DND-41 (cell line): ENCODE data around the gene CRYGB.
"Not testable (repeated sequence)": the region's sequence is repeated elsewhere in the genome, so short reads cannot be mapped to it uniquely, and the experiment has no call there.

Experiments used
- ATAC-seq: fragments of 200-7000 bp; cut with Tn5 transposase; 3 replicates; pipeline ENCODE4 v1.9.1; 2021; ENCODE audit warnings: low read depth; ENCODE audit not compliant: insufficient read depth
- DNase-seq: peaks from one replicate; pipeline ENCODE4 v3.0.0-alpha.2; 2020
- H2AFZ ChIP-seq: 2 replicates; pipeline ENCODE4 v1.6.0; 2012; ENCODE audit warnings: low read depth, low read length
- H3K27ac ChIP-seq: 2 replicates; pipeline ENCODE4 v1.5.1; 2012; ENCODE audit warnings: low read length, inconsistent platforms
- H3K27me3 ChIP-seq: fragments of 200-600 bp; sonication (generic); 2 replicates; pipeline ENCODE4 v1.6.0; 2012; ENCODE audit warnings: low read length, mild to moderate bottlenecking, inconsistent platforms; ENCODE audit not compliant: insufficient read depth, poor library complexity
- H3K36me3 ChIP-seq: 2 replicates; pipeline ENCODE4 v1.5.1; 2012; ENCODE audit warnings: low read length, inconsistent platforms; ENCODE audit not compliant: insufficient read depth
- H3K4me1 ChIP-seq: 2 replicates; pipeline ENCODE4 v1.5.1; 2012; ENCODE audit warnings: mild to moderate bottlenecking, low read length; ENCODE audit not compliant: insufficient read depth
- H3K4me2 ChIP-seq: 2 replicates; pipeline ENCODE4 v1.6.0; 2012; ENCODE audit warnings: mild to moderate bottlenecking, moderate library complexity, low read length, inconsistent platforms; ENCODE audit not compliant: insufficient read depth
- H3K4me3 ChIP-seq, 2 experiments: fragments of 200-600 bp in 1 of 2; shearing (Covaris generic) in 1 of 2; 2 replicates each; pipeline ENCODE4 v1.5.1; 2012 to 2016; ENCODE audit warnings: inconsistent platforms in 2 of 2, low read length in 2 of 2, mild to moderate bottlenecking in 2 of 2, low read depth in 1 of 2, moderate library complexity in 1 of 2
- H3K79me2 ChIP-seq: 2 replicates; pipeline ENCODE4 v1.6.0; 2012; ENCODE audit warnings: low read length, inconsistent platforms; ENCODE audit not compliant: insufficient read depth
- H3K9ac ChIP-seq: 2 replicates; pipeline ENCODE4 v1.6.0; 2012; ENCODE audit warnings: low read depth, mild to moderate bottlenecking, inconsistent platforms, low read length, moderate library complexity
- H3K9me3 ChIP-seq: 2 replicates; pipeline ENCODE4 v1.5.1; 2012; ENCODE audit warnings: low read length, moderate library complexity, mild to moderate bottlenecking, inconsistent platforms; ENCODE audit not compliant: insufficient read depth, severe bottlenecking
- H4K20me1 ChIP-seq: 2 replicates; pipeline ENCODE4 v1.6.0; 2012; ENCODE audit warnings: low read length; ENCODE audit not compliant: insufficient read depth
- EZH2 ChIP-seq: IDR thresholded peaks from 3 replicates; pipeline ENCODE4 v1.6.1; 2012; ENCODE audit warnings: borderline replicate concordance, low read depth, mild to moderate bottlenecking, moderate library complexity, low read length, inconsistent platforms; ENCODE audit not compliant: severe bottlenecking
- TF ChIP-seq, protein P1 (sequence below): IDR thresholded peaks from 2 replicates; pipeline ENCODE4 v1.5.1; 2012; ENCODE audit warnings: borderline replicate concordance, low read length, moderate library complexity, mild to moderate bottlenecking; ENCODE audit not compliant: poor library complexity, severe bottlenecking; ENCODE audit errors: extremely low read depth

CRYGB gene

DNA sequence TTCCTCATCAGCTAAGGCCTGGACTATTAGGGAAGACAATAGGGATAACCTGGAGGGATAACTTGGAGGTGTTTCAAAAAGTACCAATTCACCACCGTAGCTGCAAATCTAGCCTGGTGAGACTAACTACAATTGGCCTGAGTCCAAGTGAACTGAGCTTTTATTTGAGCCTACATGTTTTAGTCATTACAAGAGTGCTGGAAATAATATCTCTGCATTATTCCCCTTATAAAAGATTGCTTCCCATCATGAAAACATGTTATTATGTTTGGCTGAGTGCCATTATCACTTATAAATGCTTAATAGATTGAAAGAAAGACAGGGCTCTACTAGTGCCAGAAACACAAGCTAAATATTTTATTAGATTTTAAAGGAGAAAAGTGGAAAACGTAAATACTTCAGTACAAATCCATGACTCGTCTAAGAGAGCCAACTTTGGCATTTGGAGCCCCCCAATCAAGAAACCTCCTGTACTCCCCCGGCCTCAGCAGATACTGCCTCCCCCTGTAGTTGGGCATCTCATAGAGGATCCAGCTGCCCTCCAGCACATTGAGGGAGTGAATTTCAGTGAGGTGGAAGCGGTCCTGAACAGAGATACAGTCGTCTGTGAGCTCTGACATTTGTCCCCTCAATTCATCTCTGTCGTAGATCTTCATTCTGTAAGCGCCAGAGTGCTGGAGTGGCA lies 3.6 kb downstream of the CRYGB start:
- TF ChIP-seq EZH2 = no peak
- TF ChIP-seq, protein P1, sequence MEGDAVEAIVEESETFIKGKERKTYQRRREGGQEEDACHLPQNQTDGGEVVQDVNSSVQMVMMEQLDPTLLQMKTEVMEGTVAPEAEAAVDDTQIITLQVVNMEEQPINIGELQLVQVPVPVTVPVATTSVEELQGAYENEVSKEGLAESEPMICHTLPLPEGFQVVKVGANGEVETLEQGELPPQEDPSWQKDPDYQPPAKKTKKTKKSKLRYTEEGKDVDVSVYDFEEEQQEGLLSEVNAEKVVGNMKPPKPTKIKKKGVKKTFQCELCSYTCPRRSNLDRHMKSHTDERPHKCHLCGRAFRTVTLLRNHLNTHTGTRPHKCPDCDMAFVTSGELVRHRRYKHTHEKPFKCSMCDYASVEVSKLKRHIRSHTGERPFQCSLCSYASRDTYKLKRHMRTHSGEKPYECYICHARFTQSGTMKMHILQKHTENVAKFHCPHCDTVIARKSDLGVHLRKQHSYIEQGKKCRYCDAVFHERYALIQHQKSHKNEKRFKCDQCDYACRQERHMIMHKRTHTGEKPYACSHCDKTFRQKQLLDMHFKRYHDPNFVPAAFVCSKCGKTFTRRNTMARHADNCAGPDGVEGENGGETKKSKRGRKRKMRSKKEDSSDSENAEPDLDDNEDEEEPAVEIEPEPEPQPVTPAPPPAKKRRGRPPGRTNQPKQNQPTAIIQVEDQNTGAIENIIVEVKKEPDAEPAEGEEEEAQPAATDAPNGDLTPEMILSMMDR = no peak
- no peaks in the 10 kb centered on the region for H4K20me1 ChIP-seq
- H3K27me3 ChIP-seq = no peaks in the 10 kb centered on the region
- no peaks in the 10 kb centered on the region for H3K4me1 ChIP-seq
- H3K4me3 ChIP-seq = no peak overlapping the region
- no peak overlapping the region for H3K9ac ChIP-seq
- H3K36me3 ChIP-seq = no peaks in the 10 kb centered on the region
- no peaks in the 10 kb centered on the region for H3K9me3 ChIP-seq
- no peak overlapping the region for H3K4me2 ChIP-seq
- no peak overlapping the region for H2AFZ ChIP-seq
- ATAC-seq = no peak
- no peak for DNase-seq
- no peak overlapping the region for H3K27ac ChIP-seq
- H3K79me2 ChIP-seq = no peaks in the 10 kb centered on the region

DNA sequence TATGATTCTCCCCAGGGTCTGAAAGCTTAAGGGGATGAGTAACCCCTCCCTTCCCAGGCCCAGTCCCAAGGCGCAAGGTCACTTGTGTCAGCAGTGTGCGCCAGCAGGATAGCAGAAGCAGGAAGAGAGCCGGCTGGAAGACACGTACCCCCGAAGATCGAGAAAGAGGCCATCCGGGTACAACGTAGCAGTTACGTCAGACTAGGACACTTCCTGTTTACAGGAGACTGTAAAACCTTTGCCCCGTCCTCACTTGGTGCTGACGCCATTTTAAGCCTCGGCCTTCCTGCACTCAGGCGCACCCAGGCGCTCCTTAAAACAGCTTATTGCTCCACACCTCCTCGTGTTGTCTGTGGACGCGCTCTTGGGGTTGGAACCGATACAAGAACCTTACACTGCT lies 6.5 kb downstream of the CRYGB start:
- H3K9me3 ChIP-seq = no peaks in the 10 kb centered on the region
- no peaks in the 10 kb centered on the region for H3K79me2 ChIP-seq
- no peak overlapping the region for H3K4me2 ChIP-seq
- no peaks in the 10 kb centered on the region for H3K36me3 ChIP-seq
- TF ChIP-seq, protein P1 = no peak
- TF ChIP-seq EZH2 = no peak
- H4K20me1 ChIP-seq = no peaks in the 10 kb centered on the region
- peaks cover 13% of the 10 kb centered on the region for H3K4me1 ChIP-seq
- no peak overlapping the region for H3K4me3 ChIP-seq
- DNase-seq (no peak), ATAC-seq (no peak)
- H3K27ac ChIP-seq = no peak overlapping the region
- H3K27me3 ChIP-seq = no peaks in the 10 kb centered on the region
- no peak overlapping the region for H3K9ac ChIP-seq
- H2AFZ ChIP-seq = no peak overlapping the region

DNA sequence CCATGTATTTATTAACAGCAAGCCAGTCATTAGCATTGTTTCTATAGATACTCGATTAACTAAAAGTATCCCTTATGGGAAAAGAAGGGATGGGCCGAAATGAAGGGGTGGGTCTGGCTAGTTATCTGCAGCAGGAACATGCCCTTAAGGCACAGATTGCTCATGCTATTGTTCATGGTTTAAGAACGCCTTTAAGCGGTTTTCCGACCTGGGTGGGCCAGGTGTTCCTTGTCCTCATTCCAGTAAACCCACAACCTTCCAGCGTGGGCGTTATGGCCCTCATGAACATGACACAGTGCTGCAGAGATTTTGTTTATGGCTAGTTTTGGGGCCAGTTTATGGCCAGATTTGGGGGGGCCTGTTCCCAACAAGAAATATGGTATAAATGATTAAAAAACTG lies 7.6 kb downstream of the CRYGB start:
- H3K4me1 ChIP-seq = peaks cover 13% of the 10 kb centered on the region
- not testable (repeated sequence) for H3K27me3 ChIP-seq, ATAC-seq, H3K9ac ChIP-seq, DNase-seq, H3K4me2 ChIP-seq, H3K36me3 ChIP-seq, H3K79me2 ChIP-seq, H3K27ac ChIP-seq, H3K9me3 ChIP-seq, H2AFZ ChIP-seq, H3K4me3 ChIP-seq, H4K20me1 ChIP-seq

DNA sequence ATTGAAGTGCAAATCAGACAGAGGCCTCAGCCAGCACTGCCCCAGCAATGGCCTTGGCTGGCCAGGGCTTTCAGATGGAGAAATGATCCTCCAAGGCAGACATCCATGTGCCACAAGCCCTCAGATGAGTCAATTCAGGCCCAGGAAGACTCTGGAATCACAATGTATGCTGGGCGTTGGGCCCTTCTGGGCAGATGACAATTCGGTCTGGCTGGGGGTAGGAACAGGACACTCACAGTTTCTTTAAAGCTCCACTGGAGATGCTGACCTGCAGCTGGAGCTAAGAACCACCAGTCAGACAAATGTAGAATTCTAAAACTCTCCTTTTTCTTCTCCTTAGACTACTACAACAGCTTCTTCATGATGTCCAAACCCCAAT lies 9.3 kb downstream of the CRYGB start:
- H4K20me1 ChIP-seq = no peaks in the 10 kb centered on the region
- no peak overlapping the region for H3K27ac ChIP-seq
- H3K4me1 ChIP-seq = peaks cover 13% of the 10 kb centered on the region
- H2AFZ ChIP-seq = no peak overlapping the region
- no peaks in the 10 kb centered on the region for H3K79me2 ChIP-seq
- no peaks in the 10 kb centered on the region for H3K9me3 ChIP-seq
- no peaks in the 10 kb centered on the region for H3K36me3 ChIP-seq
- no peak for ATAC-seq
- H3K4me2 ChIP-seq = no peak overlapping the region
- no peak for TF ChIP-seq EZH2
- TF ChIP-seq, protein P1 = no peak
- no peak for DNase-seq
- no peak overlapping the region for H3K4me3 ChIP-seq
- H3K9ac ChIP-seq = no peak overlapping the region
- H3K27me3 ChIP-seq = no peaks in the 10 kb centered on the region
